ENCODE data around the gene SCYGR2.

GRCh38 chr2:227612546-227613271 is 14.0 kb downstream of the SCYGR2 start:
- no peak for TF ChIP-seq CTCF (IDR thresholded peaks at IDR 0.05)
- TF ChIP-seq POLR2A (IDR thresholded peaks at IDR 0.05) = no peak

Data from uterus (tissue), 2 donors.